Measurements from ENCODE around the gene GLIPR1.

GRCh38 chr12:75491169-75491568, 10.6 kb downstream of the GLIPR1 start:
- TF ChIP-seq POLR2A (IDR thresholded peaks at IDR 0.05) (no peak), CTCF (IDR thresholded peaks at IDR 0.05) (no peak)
